Effector memory CD8-positive, alpha-beta T cell (primary cell): Measurements from ENCODE around the gene OOSP4A.
"Not testable (repeated sequence)": the region's sequence is repeated elsewhere in the genome, so short reads cannot be mapped to it uniquely, and the experiment has no call there.

Source experiments
- ATAC-seq: fragments of 150-1000 bp; cut with Tn5 transposase; replicated peaks from 2 replicates; pipeline ENCODE4 v1.10.0; 2021; ENCODE audit warnings: mild to moderate bottlenecking, moderate library complexity
- DNase-seq, 3 experiments: peaks; one replicate each; pipeline ENCODE4 v3.0.0; 2021
- H3K27ac Mint-ChIP-seq, 2 donors: one replicate each; pipeline ENCODE4 v1.8.0; 2022; ENCODE audit warnings: mild to moderate bottlenecking in 2 of 2, mixed read lengths in 2 of 2, moderate library complexity in 2 of 2
- H3K27me3 Mint-ChIP-seq, 2 donors: one replicate each; pipeline ENCODE4 v1.8.0; 2022; ENCODE audit warnings: mixed read lengths in 2 of 2
- H3K36me3 Mint-ChIP-seq: one replicate; pipeline ENCODE4 v1.8.0; 2022; ENCODE audit warnings: mild to moderate bottlenecking, moderate library complexity, mixed read lengths; ENCODE audit not compliant: insufficient read depth
- H3K4me1 Mint-ChIP-seq, 2 donors: one replicate each; pipeline ENCODE4 v1.8.0; 2022; ENCODE audit warnings: low read depth in 2 of 2, mixed read lengths in 2 of 2
- H3K4me3 Mint-ChIP-seq, 2 donors: one replicate each; pipeline ENCODE4 v1.8.0; 2022; ENCODE audit warnings: mild to moderate bottlenecking in 2 of 2, mixed read lengths in 2 of 2, moderate library complexity in 2 of 2
- H3K9me3 Mint-ChIP-seq, 2 donors: one replicate each; pipeline ENCODE4 v1.8.0; 2022; ENCODE audit warnings: mixed read lengths in 2 of 2

Gene OOSP4A

GRCh38 chr11:59957094-59957493 lies 6.7 kb upstream of the OOSP4A start:
- Mint-ChIP-seq H3K27ac (no peak overlapping the region), H3K9me3 (no peaks in the 10 kb centered on the region), H3K4me1 (no peaks in the 10 kb centered on the region), H3K36me3 (no peaks in the 10 kb centered on the region), H3K27me3 (peaks cover 31 to 42% of the 10 kb centered on the region in 2 donors), H3K4me3 (no peak overlapping the region)
- ATAC-seq (no peak), DNase-seq (no peak)

GRCh38 chr11:59960502-59961381 lies 3.1 kb upstream of the OOSP4A start:
- Mint-ChIP-seq H3K4me3 (no peak overlapping the region), H3K27ac (no peak overlapping the region), H3K36me3 (no peaks in the 10 kb centered on the region), H3K9me3 (no peaks in the 10 kb centered on the region), H3K27me3 (peaks cover 37 to 42% of the 10 kb centered on the region in 2 donors), H3K4me1 (no peaks in the 10 kb centered on the region)
- ATAC-seq (no peak), DNase-seq (no peak)

DNA sequence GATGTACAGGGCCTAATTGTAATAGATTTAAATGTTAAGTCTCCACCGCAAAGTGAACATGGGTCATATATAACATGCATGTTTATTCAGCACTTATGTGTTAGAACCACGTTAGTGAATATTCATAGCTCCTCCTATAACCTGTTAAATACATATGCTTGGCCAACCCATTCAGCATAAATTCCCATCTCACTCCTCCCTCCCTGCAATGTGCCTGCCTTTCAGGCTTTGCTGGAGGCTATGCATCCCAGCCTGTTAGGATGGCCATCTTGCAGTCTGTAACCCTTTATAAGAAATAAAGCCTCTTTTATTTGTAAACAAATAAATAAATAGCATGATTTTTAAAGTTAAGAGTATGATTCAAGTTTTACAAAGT lies 1.7 kb upstream of the OOSP4A start:
- no peak overlapping the region for H3K27ac Mint-ChIP-seq
- H3K9me3 Mint-ChIP-seq, result no peaks in the 10 kb centered on the region
- H3K4me3 Mint-ChIP-seq, result no peak overlapping the region
- H3K4me1 Mint-ChIP-seq, result no peaks in the 10 kb centered on the region
- peaks cover 29 to 30% of the 10 kb centered on the region in 2 donors for H3K27me3 Mint-ChIP-seq
- DNase-seq (no peak), ATAC-seq (no peak)
- no peaks in the 10 kb centered on the region for H3K36me3 Mint-ChIP-seq

DNA sequence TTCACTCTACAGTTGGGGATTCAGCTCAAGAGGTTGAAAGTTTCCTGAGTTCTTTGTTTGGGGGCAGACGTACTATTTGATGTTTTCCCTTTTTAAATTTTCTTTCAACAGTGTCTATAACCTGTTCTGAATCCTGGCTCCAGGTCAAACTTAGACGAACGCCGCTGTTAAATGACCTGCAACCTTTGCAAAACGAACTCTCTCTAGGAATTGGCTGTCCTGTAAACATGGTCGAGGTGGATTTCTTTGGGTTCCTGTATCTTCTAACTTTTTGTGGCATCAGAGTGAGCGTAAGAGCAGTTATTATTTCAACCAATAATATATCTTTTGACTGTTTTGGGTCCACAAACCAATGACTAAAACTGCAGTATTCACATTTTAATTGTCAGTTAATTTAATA lies 1.6 kb downstream of the OOSP4A start:
- H3K27me3 Mint-ChIP-seq, result peaks cover 11 to 15% of the 10 kb centered on the region in 2 donors
- H3K27ac Mint-ChIP-seq, result no peak overlapping the region
- no peak overlapping the region for H3K4me3 Mint-ChIP-seq
- H3K36me3 Mint-ChIP-seq, result no peaks in the 10 kb centered on the region
- DNase-seq, result no peak
- no peaks in the 10 kb centered on the region for H3K4me1 Mint-ChIP-seq
- no peak for ATAC-seq
- H3K9me3 Mint-ChIP-seq, result no peaks in the 10 kb centered on the region

- no peaks in the 10 kb centered on the region for H3K4me1 Mint-ChIP-seq
- no peak for ATAC-seq
- no peak overlapping the region for H3K4me3 Mint-ChIP-seq
- DNase-seq, result no peak
- no peaks in the 10 kb centered on the region for H3K36me3 Mint-ChIP-seq
- no peaks in the 10 kb centered on the region for H3K9me3 Mint-ChIP-seq
- no peak overlapping the region for H3K27ac Mint-ChIP-seq
- H3K27me3 Mint-ChIP-seq, result peaks cover 6 to 10% of the 10 kb centered on the region in 2 donors
Measured at GRCh38 chr11:59966201-59966600, 2.4 kb downstream of the OOSP4A start.

- Mint-ChIP-seq H3K27me3 (peaks cover 14 to 17% of the 10 kb centered on the region in 2 donors), H3K27ac (no peak overlapping the region), H3K36me3 (no peaks in the 10 kb centered on the region), H3K4me1 (no peaks in the 10 kb centered on the region), H3K9me3 (no peaks in the 10 kb centered on the region), H3K4me3 (no peak overlapping the region)
- ATAC-seq (no peak), DNase-seq (no peak)
Measured at GRCh38 chr11:59967677-59968394, 4.0 kb downstream of the OOSP4A start.

GRCh38 chr11:59968395-59968783 lies 4.6 kb downstream of the OOSP4A start:
- Mint-ChIP-seq H3K27ac (no peak overlapping the region), H3K36me3 (no peaks in the 10 kb centered on the region), H3K9me3 (no peaks in the 10 kb centered on the region), H3K4me1 (no peaks in the 10 kb centered on the region), H3K27me3 (peaks cover 16 to 21% of the 10 kb centered on the region in 2 donors), H3K4me3 (no peak overlapping the region)
- DNase-seq (no peak), ATAC-seq (no peak)

DNA sequence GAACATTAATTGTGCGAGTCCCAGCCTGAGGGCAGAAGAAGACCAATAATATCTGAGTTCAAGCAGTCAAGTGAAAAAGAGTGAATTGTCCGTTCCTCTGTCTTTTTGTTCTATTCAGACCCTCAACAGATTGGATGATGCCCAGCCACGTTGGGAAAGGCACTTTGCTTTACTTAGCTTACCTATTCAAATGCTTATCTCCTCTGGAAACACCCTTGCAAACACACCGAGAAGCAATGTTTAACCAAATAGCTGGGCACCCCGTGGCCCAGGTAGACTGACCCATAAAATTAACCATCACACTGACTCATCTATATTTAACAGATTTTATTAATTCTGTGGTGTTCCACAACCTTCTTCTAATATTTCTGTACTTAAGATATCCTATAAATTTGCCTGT lies 9.3 kb downstream of the OOSP4A start:
- Mint-ChIP-seq H3K4me3 (no peak overlapping the region), H3K4me1 (no peaks in the 10 kb centered on the region), H3K27ac (no peak overlapping the region), H3K36me3 (no peaks in the 10 kb centered on the region), H3K27me3 (peaks cover 10 to 18% of the 10 kb centered on the region in 2 donors), H3K9me3 (no peaks in the 10 kb centered on the region)
- DNase-seq (no peak), ATAC-seq (no peak)

GRCh38 chr11:59981106-59981770 lies 17.4 kb downstream of the OOSP4A start:
- ATAC-seq (no peak), DNase-seq (no peak)
- no peaks in the 10 kb centered on the region for H3K4me1 Mint-ChIP-seq
- H3K36me3 Mint-ChIP-seq, result no peaks in the 10 kb centered on the region
- no peak overlapping the region for H3K27ac Mint-ChIP-seq
- peaks cover 19 to 22% of the 10 kb centered on the region in 2 donors for H3K27me3 Mint-ChIP-seq
- H3K9me3 Mint-ChIP-seq, result no peaks in the 10 kb centered on the region
- no peak overlapping the region for H3K4me3 Mint-ChIP-seq

GRCh38 chr11:59982037-59982436 lies 18.2 kb downstream of the OOSP4A start:
- not testable (repeated sequence) for DNase-seq, ATAC-seq, H3K9me3 Mint-ChIP-seq, H3K4me3 Mint-ChIP-seq, H3K4me1 Mint-ChIP-seq, H3K27ac Mint-ChIP-seq, H3K36me3 Mint-ChIP-seq
- H3K27me3 Mint-ChIP-seq, result peaks cover 19 to 22% of the 10 kb centered on the region in 2 donors

DNA sequence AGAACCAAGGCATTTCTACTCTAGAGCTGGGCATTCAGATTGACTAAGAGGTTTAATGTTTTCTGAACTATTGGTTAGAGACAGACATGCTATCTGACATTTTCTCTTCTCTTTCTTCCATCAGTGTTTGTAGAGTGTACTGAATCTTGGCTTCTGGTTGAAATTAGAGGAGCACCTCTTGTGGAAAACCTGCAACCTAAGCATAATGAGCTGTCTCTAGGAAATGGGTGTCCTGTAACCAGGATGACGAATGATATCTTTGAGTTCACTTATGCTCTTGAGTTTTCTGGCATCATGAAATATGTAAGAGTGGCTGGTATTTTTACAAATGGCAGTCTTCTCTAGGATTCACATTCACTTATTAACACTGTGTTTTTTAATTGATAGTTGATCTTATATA lies 19.4 kb downstream of the OOSP4A start:
- Mint-ChIP-seq H3K9me3 (no peaks in the 10 kb centered on the region), H3K4me3 (no peak overlapping the region), H3K36me3 (no peaks in the 10 kb centered on the region), H3K4me1 (no peaks in the 10 kb centered on the region), H3K27ac (no peak overlapping the region), H3K27me3 (peaks cover 19 to 22% of the 10 kb centered on the region in 2 donors)
- DNase-seq (no peak), ATAC-seq (no peak)

DNA sequence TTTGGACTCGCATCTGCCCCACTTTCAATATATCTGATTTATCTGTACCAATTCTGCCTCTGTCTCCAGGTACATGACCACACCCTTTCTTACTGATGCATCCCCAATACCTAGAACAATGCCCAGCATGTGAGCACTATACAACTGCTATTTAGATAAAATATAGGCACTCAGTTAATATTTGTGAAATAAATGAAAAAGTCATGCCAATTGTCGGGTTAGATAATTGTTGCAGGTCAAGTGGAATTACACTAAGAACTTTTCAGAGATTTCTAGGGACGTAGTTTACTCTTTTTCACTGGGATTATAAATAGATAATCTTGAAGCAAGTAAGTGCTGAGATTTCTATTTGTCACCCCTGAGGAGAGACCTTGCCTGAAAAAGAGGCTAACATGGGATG lies 20.5 kb downstream of the OOSP4A start:
- H3K9me3 Mint-ChIP-seq, result peaks cover 0 to 6% of the 10 kb centered on the region in 2 donors
- no peak overlapping the region for H3K27ac Mint-ChIP-seq
- no peaks in the 10 kb centered on the region for H3K36me3 Mint-ChIP-seq

DNA sequence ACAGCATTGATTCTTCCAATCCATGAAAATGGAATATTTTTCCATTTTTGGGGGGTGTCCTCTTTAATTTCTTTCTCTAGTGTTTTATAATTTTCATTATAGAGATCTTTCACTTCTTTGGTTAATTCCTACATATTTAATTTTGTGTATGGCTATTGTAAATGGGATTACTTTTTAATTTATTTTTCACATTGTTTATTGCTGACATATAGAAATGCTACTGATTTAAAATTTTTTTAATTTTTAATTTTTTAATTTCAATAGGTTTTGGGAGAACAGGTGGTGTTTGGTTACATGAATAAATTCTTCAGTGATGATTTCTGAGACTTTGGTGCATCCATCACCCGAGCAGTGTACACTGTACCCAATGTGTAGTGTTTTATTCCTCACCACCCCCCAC lies 26.6 kb downstream of the OOSP4A start:
- Mint-ChIP-seq H3K4me3 (no peak overlapping the region), H3K4me1 (no peaks in the 10 kb centered on the region), H3K27me3 (peaks cover 19 to 33% of the 10 kb centered on the region in 2 donors)

More for the DNA sequence above, 20.5 kb downstream of the OOSP4A start:
- H3K4me3 Mint-ChIP-seq, result no peak overlapping the region
- DNase-seq, result no peak
- no peaks in the 10 kb centered on the region for H3K4me1 Mint-ChIP-seq
- ATAC-seq, result no peak
- H3K27me3 Mint-ChIP-seq, result peaks cover 11 to 20% of the 10 kb centered on the region in 2 donors

More for the DNA sequence above, 26.6 kb downstream of the OOSP4A start:
- no peak for ATAC-seq
- no peak overlapping the region for H3K27ac Mint-ChIP-seq
- H3K36me3 Mint-ChIP-seq, result no peaks in the 10 kb centered on the region
- DNase-seq, result no peak
- H3K9me3 Mint-ChIP-seq, result peaks cover 3 to 16% of the 10 kb centered on the region in 2 donors
